GM13976 (cell line): ENCODE results near the gene SDE2.
"Not testable (repeated sequence)": the region's sequence is repeated elsewhere in the genome, so short reads cannot be mapped to it uniquely, and the experiment has no call there.

Experiments
- DNase-seq: peaks from one replicate; pipeline ENCODE4 v3.0.0; 2012; ENCODE audit warnings: low spot score
- CTCF ChIP-seq: IDR thresholded peaks from 2 replicates; pipeline ENCODE4 v1.5.1; 2012; ENCODE audit warnings: borderline replicate concordance, mild to moderate bottlenecking; ENCODE audit not compliant: insufficient read depth; ENCODE audit errors: extremely low read depth, missing control alignments, control extremely low read depth
- in situ Hi-C: fragments of 300-500 bp; cut with MboI; formaldehyde crosslinking; loops from one replicate; pipeline ENCODE4 v1.12.0; 2022; ENCODE audit warnings: low sequenced_read_pairs, mixed read lengths, inconsistent platforms; ENCODE audit not compliant: unreplicated experiment

The SDE2 gene

GRCh38 chr1:226017070-226017469 lies 17.9 kb upstream of the SDE2 start:
- in situ Hi-C loops: no loop called here
- TF ChIP-seq CTCF: no peak
- DNase-seq: no peak

GRCh38 chr1:226009650-226010044 lies 10.5 kb upstream of the SDE2 start:
- no peak for TF ChIP-seq CTCF
- DNase-seq: no peak
- in situ Hi-C loops: no loop called here

- DNase-seq, in situ Hi-C loops: not testable (repeated sequence)
Measured at GRCh38 chr1:226007126-226007892, 8.2 kb upstream of the SDE2 start.

- in situ Hi-C loops: no loop called here
- TF ChIP-seq CTCF: no peak
Measured at GRCh38 chr1:226006686-226007085, 7.5 kb upstream of the SDE2 start.

GRCh38 chr1:226004396-226004795 lies 5.3 kb upstream of the SDE2 start:
- no peak for TF ChIP-seq CTCF
- in situ Hi-C loops: no loop called here
- DNase-seq: no peak

More at GRCh38 chr1:226006686-226007085, 7.5 kb upstream of the SDE2 start:
- DNase-seq: no peak

- in situ Hi-C loops: no loop called here
- TF ChIP-seq CTCF: no peak
- DNase-seq: no peak
Measured at GRCh38 chr1:226003502-226004170, 4.5 kb upstream of the SDE2 start.
